GM12872 (cell line): Measurements from ENCODE around the gene DEPDC1B.

ENCODE experiments used
- CTCF ChIP-seq: IDR thresholded peaks from 3 replicates; pipeline ENCODE4 v1.5.1; 2011; ENCODE audit warnings: low read depth, mild to moderate bottlenecking, low read length, moderate library complexity; ENCODE audit not compliant: insufficient read depth

Gene DEPDC1B

GRCh38 chr5:60584304-60584703 lies 115.7 kb downstream of the DEPDC1B start:
- no peak for TF ChIP-seq CTCF

DNA sequence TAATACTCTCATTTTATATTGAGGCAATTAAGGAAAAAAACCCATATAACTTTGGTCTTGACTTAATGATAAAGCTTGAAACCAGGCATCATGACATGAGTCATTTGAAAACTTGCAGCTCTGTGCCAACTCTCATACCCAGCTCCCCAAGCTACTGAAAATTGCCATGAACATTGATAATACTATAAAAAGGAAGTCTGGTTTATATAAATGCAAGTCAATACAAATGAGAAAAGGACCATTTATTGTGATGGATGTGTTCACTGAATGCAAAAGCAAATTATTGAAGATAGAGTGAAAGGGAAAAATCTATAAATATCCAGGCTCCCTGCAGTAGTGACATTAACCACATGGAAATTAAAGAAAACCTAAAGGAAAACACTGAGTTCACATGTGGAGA lies 116.3 kb downstream of the DEPDC1B start:
- TF ChIP-seq CTCF: no peak

- TF ChIP-seq CTCF: no peak
Observed at GRCh38 chr5:60578315-60578714, 121.7 kb downstream of the DEPDC1B start.

- no peak for TF ChIP-seq CTCF
Observed at GRCh38 chr5:60577116-60577515, 122.8 kb downstream of the DEPDC1B start.

- no peak for TF ChIP-seq CTCF
Observed at GRCh38 chr5:60576425-60576824, 123.5 kb downstream of the DEPDC1B start.

DNA sequence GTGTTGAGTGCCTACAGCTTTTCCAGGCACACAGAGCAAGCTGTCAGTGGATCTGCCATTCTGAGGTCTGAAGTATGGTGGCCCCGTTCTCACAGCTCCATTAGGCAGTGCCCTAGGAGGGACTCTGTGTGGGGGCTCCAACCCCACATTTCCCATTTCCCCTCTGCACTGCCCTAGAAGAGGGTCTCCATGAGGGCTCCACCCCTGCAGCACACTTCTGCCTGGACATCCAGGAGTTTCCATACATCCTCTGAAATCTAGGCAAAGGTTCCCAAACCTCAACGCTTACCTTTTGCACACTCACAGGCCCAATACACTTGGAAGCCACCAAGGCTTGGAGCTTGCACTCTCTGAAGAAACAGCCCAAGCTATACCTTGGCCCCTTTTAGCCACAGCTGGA lies 131.3 kb downstream of the DEPDC1B start:
- TF ChIP-seq CTCF: no peak

DNA sequence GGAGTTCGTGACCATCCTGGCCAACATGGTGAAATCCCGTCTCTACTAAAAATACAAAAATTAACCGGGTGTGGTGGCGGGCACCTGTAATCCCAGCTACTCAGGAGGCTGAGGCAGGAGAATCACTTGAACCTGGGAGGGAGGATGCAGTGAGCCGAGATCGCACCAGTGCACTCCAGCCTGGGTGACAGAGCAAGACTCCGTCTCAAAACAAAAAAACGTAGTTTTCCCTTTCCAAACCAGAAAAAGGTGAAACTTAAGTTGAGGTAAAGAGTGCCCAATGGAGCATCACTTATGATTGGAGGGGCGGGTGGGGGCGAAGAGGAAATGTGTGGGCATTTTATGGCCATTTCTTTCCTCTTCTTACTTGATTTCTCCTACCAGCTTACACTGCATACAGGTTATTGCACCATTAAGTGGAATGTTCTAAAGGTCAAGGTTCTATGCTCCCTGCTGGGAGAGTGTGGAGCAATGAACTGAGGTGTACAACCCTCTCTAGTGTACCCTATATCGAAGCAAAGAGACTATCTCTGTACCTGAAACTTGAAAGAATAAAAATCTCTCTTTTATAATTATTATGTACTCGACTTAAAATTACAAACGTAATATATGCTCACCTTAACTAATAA lies 136.2 kb downstream of the DEPDC1B start:
- TF ChIP-seq CTCF: no peak

DNA sequence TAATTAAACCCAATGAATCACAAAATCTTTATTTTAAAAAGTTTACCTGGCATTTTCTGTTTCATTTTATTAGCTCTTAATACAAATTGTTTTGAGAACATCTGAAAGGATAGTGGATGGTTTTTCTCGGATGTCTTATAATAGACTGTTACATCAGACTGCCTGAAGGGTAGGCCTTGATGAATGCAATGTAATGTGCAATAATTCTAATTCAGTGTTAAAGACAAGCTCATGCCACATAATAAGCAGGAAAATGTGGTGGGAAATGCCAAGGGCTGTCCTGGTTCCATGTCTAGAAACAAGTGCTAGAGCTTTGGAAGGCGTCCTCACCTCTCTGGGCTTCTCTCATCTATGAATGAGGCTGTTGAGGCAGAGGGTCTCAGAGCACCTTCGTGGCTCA lies 148.1 kb downstream of the DEPDC1B start:
- TF ChIP-seq CTCF: no peak
